ENCODE data around the gene TMEM203.

DNA sequence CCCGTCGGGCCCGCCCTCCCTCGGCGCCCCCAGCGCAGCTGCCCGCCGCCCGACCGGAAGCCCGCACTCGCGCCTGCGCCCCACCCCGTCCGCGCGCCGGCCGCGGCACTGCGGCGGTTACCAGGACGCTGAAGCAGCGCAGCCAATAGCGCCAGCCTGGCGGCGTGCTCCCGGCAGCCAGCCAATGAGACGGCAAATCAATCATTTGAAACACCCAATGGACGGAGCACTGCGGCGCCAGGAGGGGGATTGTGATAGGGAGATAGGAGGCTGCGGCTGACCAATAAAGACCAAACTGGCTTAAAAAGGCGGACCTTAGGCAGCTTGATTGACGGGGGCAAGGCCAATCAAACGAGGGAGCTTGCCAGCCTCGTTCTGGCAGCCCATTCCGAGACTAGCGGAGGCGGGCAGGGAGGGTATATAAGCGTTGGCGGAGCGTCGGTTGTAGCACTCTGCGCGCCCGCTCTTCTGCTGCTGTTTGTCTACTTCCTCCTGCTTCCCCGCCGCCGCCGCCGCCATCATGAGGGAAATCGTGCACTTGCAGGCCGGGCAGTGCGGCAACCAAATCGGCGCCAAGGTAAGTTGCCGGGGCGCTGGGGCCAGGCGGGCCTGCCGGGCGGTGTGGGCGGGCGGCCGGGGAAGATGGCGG is 35.5 kb upstream of the TMEM203 start, which contains the start of gene TUBB4B:
- no peak for TF ChIP-seq GRHL2 (CRISPR knock-in tag; IDR thresholded peaks at IDR 0.05; ENCODE audit: insufficient replicate concordance, severe bottlenecking)
- TF ChIP-seq, protein P1, sequence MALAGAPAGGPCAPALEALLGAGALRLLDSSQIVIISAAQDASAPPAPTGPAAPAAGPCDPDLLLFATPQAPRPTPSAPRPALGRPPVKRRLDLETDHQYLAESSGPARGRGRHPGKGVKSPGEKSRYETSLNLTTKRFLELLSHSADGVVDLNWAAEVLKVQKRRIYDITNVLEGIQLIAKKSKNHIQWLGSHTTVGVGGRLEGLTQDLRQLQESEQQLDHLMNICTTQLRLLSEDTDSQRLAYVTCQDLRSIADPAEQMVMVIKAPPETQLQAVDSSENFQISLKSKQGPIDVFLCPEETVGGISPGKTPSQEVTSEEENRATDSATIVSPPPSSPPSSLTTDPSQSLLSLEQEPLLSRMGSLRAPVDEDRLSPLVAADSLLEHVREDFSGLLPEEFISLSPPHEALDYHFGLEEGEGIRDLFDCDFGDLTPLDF (CRISPR knock-in tag; IDR thresholded peaks at IDR 0.05): no peak
- TF ChIP-seq, protein P2, sequence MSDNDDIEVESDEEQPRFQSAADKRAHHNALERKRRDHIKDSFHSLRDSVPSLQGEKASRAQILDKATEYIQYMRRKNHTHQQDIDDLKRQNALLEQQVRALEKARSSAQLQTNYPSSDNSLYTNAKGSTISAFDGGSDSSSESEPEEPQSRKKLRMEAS (CRISPR knock-in tag; IDR thresholded peaks at IDR 0.05): no peak
- TF ChIP-seq, protein P3, sequence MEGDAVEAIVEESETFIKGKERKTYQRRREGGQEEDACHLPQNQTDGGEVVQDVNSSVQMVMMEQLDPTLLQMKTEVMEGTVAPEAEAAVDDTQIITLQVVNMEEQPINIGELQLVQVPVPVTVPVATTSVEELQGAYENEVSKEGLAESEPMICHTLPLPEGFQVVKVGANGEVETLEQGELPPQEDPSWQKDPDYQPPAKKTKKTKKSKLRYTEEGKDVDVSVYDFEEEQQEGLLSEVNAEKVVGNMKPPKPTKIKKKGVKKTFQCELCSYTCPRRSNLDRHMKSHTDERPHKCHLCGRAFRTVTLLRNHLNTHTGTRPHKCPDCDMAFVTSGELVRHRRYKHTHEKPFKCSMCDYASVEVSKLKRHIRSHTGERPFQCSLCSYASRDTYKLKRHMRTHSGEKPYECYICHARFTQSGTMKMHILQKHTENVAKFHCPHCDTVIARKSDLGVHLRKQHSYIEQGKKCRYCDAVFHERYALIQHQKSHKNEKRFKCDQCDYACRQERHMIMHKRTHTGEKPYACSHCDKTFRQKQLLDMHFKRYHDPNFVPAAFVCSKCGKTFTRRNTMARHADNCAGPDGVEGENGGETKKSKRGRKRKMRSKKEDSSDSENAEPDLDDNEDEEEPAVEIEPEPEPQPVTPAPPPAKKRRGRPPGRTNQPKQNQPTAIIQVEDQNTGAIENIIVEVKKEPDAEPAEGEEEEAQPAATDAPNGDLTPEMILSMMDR (IDR thresholded peaks at IDR 0.05): no peak
- TF ChIP-seq TP53 (CRISPR knock-in tag; IDR thresholded peaks at IDR 0.05): 0 out of 2 replicates have a peak, but pooled peaks have one; percentile 28
- TF ChIP-seq, protein P4, sequence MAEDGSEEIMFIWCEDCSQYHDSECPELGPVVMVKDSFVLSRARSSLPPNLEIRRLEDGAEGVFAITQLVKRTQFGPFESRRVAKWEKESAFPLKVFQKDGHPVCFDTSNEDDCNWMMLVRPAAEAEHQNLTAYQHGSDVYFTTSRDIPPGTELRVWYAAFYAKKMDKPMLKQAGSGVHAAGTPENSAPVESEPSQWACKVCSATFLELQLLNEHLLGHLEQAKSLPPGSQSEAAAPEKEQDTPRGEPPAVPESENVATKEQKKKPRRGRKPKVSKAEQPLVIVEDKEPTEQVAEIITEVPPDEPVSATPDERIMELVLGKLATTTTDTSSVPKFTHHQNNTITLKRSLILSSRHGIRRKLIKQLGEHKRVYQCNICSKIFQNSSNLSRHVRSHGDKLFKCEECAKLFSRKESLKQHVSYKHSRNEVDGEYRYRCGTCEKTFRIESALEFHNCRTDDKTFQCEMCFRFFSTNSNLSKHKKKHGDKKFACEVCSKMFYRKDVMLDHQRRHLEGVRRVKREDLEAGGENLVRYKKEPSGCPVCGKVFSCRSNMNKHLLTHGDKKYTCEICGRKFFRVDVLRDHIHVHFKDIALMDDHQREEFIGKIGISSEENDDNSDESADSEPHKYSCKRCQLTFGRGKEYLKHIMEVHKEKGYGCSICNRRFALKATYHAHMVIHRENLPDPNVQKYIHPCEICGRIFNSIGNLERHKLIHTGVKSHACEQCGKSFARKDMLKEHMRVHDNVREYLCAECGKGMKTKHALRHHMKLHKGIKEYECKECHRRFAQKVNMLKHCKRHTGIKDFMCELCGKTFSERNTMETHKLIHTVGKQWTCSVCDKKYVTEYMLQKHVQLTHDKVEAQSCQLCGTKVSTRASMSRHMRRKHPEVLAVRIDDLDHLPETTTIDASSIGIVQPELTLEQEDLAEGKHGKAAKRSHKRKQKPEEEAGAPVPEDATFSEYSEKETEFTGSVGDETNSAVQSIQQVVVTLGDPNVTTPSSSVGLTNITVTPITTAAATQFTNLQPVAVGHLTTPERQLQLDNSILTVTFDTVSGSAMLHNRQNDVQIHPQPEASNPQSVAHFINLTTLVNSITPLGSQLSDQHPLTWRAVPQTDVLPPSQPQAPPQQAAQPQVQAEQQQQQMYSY (CRISPR knock-in tag; IDR thresholded peaks at IDR 0.05): no peak
- no peak for TF ChIP-seq ELF4 (CRISPR knock-in tag; IDR thresholded peaks at IDR 0.05; ENCODE audit: low read depth)

All from WTC11 (cell line).